Measurements from ENCODE around the gene MANSC4.

Gene MANSC4

GRCh38 chr12:27823038-27823437 is 43.0 kb upstream of the MANSC4 start:
- Histone ChIP-seq H3K36me3 (ENCODE audit: control insufficient read depth, insufficient read depth, low read length) (no peaks in the 10 kb centered on the region), H3K9ac (no peak overlapping the region), H3K4me1 (peaks cover 3% of the 10 kb centered on the region), H3K79me2 (no peaks in the 10 kb centered on the region), H3K9me3 (ENCODE audit: control insufficient read depth, low read length) (no peaks in the 10 kb centered on the region), H3K27me3 (ENCODE audit: control insufficient read depth, insufficient read depth, low read length) (no peaks in the 10 kb centered on the region), H3K27ac (no peak overlapping the region), H3K4me3 (ENCODE audit: low read depth, low read length) (no peak overlapping the region), H2AFZ (no peak overlapping the region), H3K4me2 (ENCODE audit: low read length) (no peak overlapping the region)
- no peak for TF ChIP-seq CTCF (IDR thresholded peaks at IDR 0.05)

- Histone ChIP-seq H3K36me3 (ENCODE audit: control insufficient read depth, insufficient read depth, low read length) (no peaks in the 10 kb centered on the region), H3K27ac (no peak overlapping the region), H3K79me2 (no peaks in the 10 kb centered on the region), H3K27me3 (ENCODE audit: control insufficient read depth, insufficient read depth, low read length) (no peaks in the 10 kb centered on the region), H3K4me1 (peaks cover 3% of the 10 kb centered on the region), H3K4me3 (ENCODE audit: low read depth, low read length) (no peak overlapping the region), H2AFZ (no peak overlapping the region), H3K9me3 (ENCODE audit: control insufficient read depth, low read length) (no peaks in the 10 kb centered on the region), H3K4me2 (ENCODE audit: low read length) (no peak overlapping the region), H3K9ac (no peak overlapping the region)
- TF ChIP-seq CTCF (IDR thresholded peaks at IDR 0.05) = no peak
Measured at GRCh38 chr12:27822076-27822712, 42.2 kb upstream of the MANSC4 start.

GRCh38 chr12:27821259-27821973 is 41.4 kb upstream of the MANSC4 start:
- no peaks in the 10 kb centered on the region for H3K9me3 ChIP-seq (ENCODE audit: control insufficient read depth, low read length)
- H3K4me3 ChIP-seq (ENCODE audit: low read depth, low read length) = no peak overlapping the region
- no peak overlapping the region for H3K9ac ChIP-seq
- peak overlapping the region; percentile 53 for H2AFZ ChIP-seq
- H3K36me3 ChIP-seq (ENCODE audit: control insufficient read depth, insufficient read depth, low read length) = no peaks in the 10 kb centered on the region
- H3K4me2 ChIP-seq (ENCODE audit: low read length) = no peak overlapping the region
- no peaks in the 10 kb centered on the region for H3K27me3 ChIP-seq (ENCODE audit: control insufficient read depth, insufficient read depth, low read length)
- H3K79me2 ChIP-seq = no peaks in the 10 kb centered on the region
- H3K4me1 ChIP-seq = peaks cover 3% of the 10 kb centered on the region
- TF ChIP-seq CTCF (IDR thresholded peaks at IDR 0.05) = peak; percentile 84
- H3K27ac ChIP-seq = no peak overlapping the region

- no peaks in the 10 kb centered on the region for H3K9me3 ChIP-seq (ENCODE audit: control insufficient read depth, low read length)
- no peak overlapping the region for H3K4me2 ChIP-seq (ENCODE audit: low read length)
- H2AFZ ChIP-seq = no peak overlapping the region
- no peak overlapping the region for H3K27ac ChIP-seq
- no peaks in the 10 kb centered on the region for H3K27me3 ChIP-seq (ENCODE audit: control insufficient read depth, insufficient read depth, low read length)
- no peak overlapping the region for H3K9ac ChIP-seq
- no peaks in the 10 kb centered on the region for H3K79me2 ChIP-seq
- TF ChIP-seq CTCF (IDR thresholded peaks at IDR 0.05) = no peak
- H3K36me3 ChIP-seq (ENCODE audit: control insufficient read depth, insufficient read depth, low read length) = no peaks in the 10 kb centered on the region
- H3K4me3 ChIP-seq (ENCODE audit: low read depth, low read length) = no peak overlapping the region
- peaks cover 3% of the 10 kb centered on the region for H3K4me1 ChIP-seq
Measured at GRCh38 chr12:27820564-27820963, 40.5 kb upstream of the MANSC4 start.
